ENCODE results near the gene CORO2B.

CORO2B gene

GRCh38 chr15:68739390-68740080, 160.7 kb downstream of the CORO2B start:
- Histone ChIP-seq H3K27ac (ENCODE audit: low read depth, low read length) (no peak overlapping the region), H3K27me3 (ENCODE audit: low read length) (no peaks in the 10 kb centered on the region), H3K9ac (ENCODE audit: low read length) (no peak overlapping the region), H3K4me2 (ENCODE audit: low read depth, low read length, poor library complexity, severe bottlenecking) (no peak overlapping the region), H3K4me3 (ENCODE audit: insufficient read depth, low read length, poor library complexity, severe bottlenecking) (no peak overlapping the region), H3K79me2 (ENCODE audit: insufficient read depth, low read length) (no peaks in the 10 kb centered on the region), H3K9me2 (replicated peaks; ENCODE audit: insufficient read depth, low read length) (no peaks in the 10 kb centered on the region), H3F3A (ENCODE audit: insufficient read depth) (no peaks in the 10 kb centered on the region), H3K36me3 (ENCODE audit: low read length) (no peaks in the 10 kb centered on the region), H2AFZ (ENCODE audit: low read depth, low read length, severe bottlenecking) (no peak overlapping the region), H3K9me3 (ENCODE audit: insufficient read depth, low read length) (no peaks in the 10 kb centered on the region), H4K20me1 (ENCODE audit: low read depth, low read length) (no peaks in the 10 kb centered on the region)
- TF ChIP-seq EZH2phosphoT487 (conservative IDR thresholded peaks at IDR 0.05; ENCODE audit: low read length) = no peak
- no peak for TF ChIP-seq CTCF (IDR thresholded peaks at IDR 0.05; ENCODE audit: insufficient read depth, low read length, poor library complexity, severe bottlenecking)

- no peaks in the 10 kb centered on the region for H3K9me3 ChIP-seq (ENCODE audit: insufficient read depth, low read length)
- no peak overlapping the region for H3K4me2 ChIP-seq (ENCODE audit: low read depth, low read length, poor library complexity, severe bottlenecking)
- H3K79me2 ChIP-seq (ENCODE audit: insufficient read depth, low read length) = no peaks in the 10 kb centered on the region
- no peak overlapping the region for H3K27ac ChIP-seq (ENCODE audit: low read depth, low read length)
- no peaks in the 10 kb centered on the region for H3K36me3 ChIP-seq (ENCODE audit: low read length)
- TF ChIP-seq CTCF (IDR thresholded peaks at IDR 0.05; ENCODE audit: insufficient read depth, low read length, poor library complexity, severe bottlenecking) (no peak), EZH2phosphoT487 (conservative IDR thresholded peaks at IDR 0.05; ENCODE audit: low read length) (no peak)
- no peaks in the 10 kb centered on the region for H4K20me1 ChIP-seq (ENCODE audit: low read depth, low read length)
- H3F3A ChIP-seq (ENCODE audit: insufficient read depth) = no peaks in the 10 kb centered on the region
- H2AFZ ChIP-seq (ENCODE audit: low read depth, low read length, severe bottlenecking) = no peak overlapping the region
- H3K9me2 ChIP-seq (replicated peaks; ENCODE audit: insufficient read depth, low read length) = no peaks in the 10 kb centered on the region
- no peaks in the 10 kb centered on the region for H3K27me3 ChIP-seq (ENCODE audit: low read length)
- no peak overlapping the region for H3K4me3 ChIP-seq (ENCODE audit: insufficient read depth, low read length, poor library complexity, severe bottlenecking)
- no peak overlapping the region for H3K9ac ChIP-seq (ENCODE audit: low read length)
These were observed 164.5 kb downstream of the CORO2B start for GRCh38 chr15:68743256-68743655.

GRCh38 chr15:68749365-68749764, 170.6 kb downstream of the CORO2B start:
- H3F3A ChIP-seq (ENCODE audit: insufficient read depth) = no peaks in the 10 kb centered on the region
- H3K27ac ChIP-seq (ENCODE audit: low read depth, low read length) = no peak overlapping the region
- H3K9me3 ChIP-seq (ENCODE audit: insufficient read depth, low read length) = no peaks in the 10 kb centered on the region
- H3K4me3 ChIP-seq (ENCODE audit: insufficient read depth, low read length, poor library complexity, severe bottlenecking) = no peak overlapping the region
- H3K9ac ChIP-seq (ENCODE audit: low read length) = no peak overlapping the region
- H2AFZ ChIP-seq (ENCODE audit: low read depth, low read length, severe bottlenecking) = no peak overlapping the region
- no peak for TF ChIP-seq CTCF (IDR thresholded peaks at IDR 0.05; ENCODE audit: insufficient read depth, low read length, poor library complexity, severe bottlenecking)
- TF ChIP-seq EZH2phosphoT487 (conservative IDR thresholded peaks at IDR 0.05; ENCODE audit: low read length) = no peak
- no peaks in the 10 kb centered on the region for H4K20me1 ChIP-seq (ENCODE audit: low read depth, low read length)
- no peaks in the 10 kb centered on the region for H3K36me3 ChIP-seq (ENCODE audit: low read length)
- no peaks in the 10 kb centered on the region for H3K79me2 ChIP-seq (ENCODE audit: insufficient read depth, low read length)
- no peaks in the 10 kb centered on the region for H3K9me2 ChIP-seq (replicated peaks; ENCODE audit: insufficient read depth, low read length)
- H3K4me2 ChIP-seq (ENCODE audit: low read depth, low read length, poor library complexity, severe bottlenecking) = no peak overlapping the region
- no peaks in the 10 kb centered on the region for H3K27me3 ChIP-seq (ENCODE audit: low read length)
